ENCODE results near the gene VSTM2L.

DNA sequence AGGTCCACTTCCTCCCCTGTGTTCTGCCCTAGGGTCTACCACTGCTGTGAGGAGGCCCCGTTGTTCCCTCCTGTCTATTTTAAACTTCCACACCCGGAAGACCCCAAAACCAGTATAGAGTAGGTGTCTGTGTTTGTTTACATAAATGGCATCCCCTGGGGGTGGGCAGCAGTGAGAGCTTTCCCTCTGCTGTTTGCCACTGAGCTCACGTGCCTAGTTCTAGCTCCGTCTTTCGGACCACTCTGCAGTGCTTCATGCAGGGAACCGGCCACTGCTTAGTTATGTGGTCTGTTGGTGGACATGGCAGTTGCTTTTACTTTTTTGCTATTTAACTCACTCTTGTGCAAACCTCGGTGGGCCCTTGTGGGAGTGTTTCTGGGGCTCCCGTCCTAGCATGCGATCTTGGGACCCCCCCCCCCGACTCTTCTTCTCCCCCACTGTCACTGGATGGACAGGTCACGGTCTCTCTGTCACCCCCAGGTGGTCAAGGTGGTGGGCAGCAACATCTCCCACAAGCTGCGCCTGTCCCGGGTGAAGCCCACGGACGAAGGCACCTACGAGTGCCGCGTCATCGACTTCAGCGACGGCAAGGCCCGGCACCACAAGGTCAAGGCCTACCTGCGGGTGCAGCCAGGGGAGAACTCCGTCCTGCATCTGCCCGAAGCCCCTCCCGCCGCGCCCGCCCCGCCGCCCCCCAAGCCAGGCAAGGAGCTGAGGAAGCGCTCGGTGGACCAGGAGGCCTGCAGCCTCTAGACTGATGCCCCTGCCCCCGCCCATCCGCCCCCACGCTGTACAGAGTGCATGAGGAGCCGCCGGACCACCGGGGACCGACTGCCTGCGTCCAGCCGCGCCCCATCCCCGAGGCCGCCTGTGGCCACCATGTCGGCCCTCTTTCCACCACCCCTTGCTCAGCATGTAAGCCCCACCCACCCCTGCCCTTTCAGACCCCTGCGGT lies 40.9 kb downstream of the VSTM2L start:
- TF ChIP-seq EZH2 (IDR thresholded peaks at IDR 0.05): no peak
- TF ChIP-seq, protein P1, sequence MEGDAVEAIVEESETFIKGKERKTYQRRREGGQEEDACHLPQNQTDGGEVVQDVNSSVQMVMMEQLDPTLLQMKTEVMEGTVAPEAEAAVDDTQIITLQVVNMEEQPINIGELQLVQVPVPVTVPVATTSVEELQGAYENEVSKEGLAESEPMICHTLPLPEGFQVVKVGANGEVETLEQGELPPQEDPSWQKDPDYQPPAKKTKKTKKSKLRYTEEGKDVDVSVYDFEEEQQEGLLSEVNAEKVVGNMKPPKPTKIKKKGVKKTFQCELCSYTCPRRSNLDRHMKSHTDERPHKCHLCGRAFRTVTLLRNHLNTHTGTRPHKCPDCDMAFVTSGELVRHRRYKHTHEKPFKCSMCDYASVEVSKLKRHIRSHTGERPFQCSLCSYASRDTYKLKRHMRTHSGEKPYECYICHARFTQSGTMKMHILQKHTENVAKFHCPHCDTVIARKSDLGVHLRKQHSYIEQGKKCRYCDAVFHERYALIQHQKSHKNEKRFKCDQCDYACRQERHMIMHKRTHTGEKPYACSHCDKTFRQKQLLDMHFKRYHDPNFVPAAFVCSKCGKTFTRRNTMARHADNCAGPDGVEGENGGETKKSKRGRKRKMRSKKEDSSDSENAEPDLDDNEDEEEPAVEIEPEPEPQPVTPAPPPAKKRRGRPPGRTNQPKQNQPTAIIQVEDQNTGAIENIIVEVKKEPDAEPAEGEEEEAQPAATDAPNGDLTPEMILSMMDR (IDR thresholded peaks at IDR 0.05): peak; percentile 37
